ENCODE results near the gene TSPO2.

The TSPO2 gene

GRCh38 chr6:41051873-41052272 lies 9.6 kb downstream of the TSPO2 start:
- no peak for DNase-seq

- no peak for DNase-seq
Observed at GRCh38 chr6:41053041-41053440, 10.8 kb downstream of the TSPO2 start, which contains the start of gene APOBEC2. APOBEC2 (plus strand) TSS chr6:41053202; CDS start chr6:41053348, 146 bp downstream.

GRCh38 chr6:41054511-41054910 lies 12.2 kb downstream of the TSPO2 start:
- DNase-seq = no peak

- DNase-seq = no peak
Observed at GRCh38 chr6:41055149-41055548, 12.9 kb downstream of the TSPO2 start.

GRCh38 chr6:41056768-41057490 lies 14.7 kb downstream of the TSPO2 start:
- DNase-seq = no peak

- DNase-seq = no peak
Observed at GRCh38 chr6:41058783-41059181, 16.5 kb downstream of the TSPO2 start.

GRCh38 chr6:41059556-41059955 lies 17.3 kb downstream of the TSPO2 start:
- DNase-seq = no peak

- no peak for DNase-seq
Observed at GRCh38 chr6:41061196-41061726, 19.0 kb downstream of the TSPO2 start.

GRCh38 chr6:41062056-41062455 lies 19.8 kb downstream of the TSPO2 start:
- no peak for DNase-seq

GRCh38 chr6:41063884-41064285 lies 21.6 kb downstream of the TSPO2 start:
- no peak for DNase-seq

GRCh38 chr6:41064841-41065240 lies 22.6 kb downstream of the TSPO2 start:
- no peak for DNase-seq

- DNase-seq = no peak
Observed at GRCh38 chr6:41065550-41066026, 23.3 kb downstream of the TSPO2 start.

- peak; percentile 54 for DNase-seq
Observed at GRCh38 chr6:41066867-41067304, 24.6 kb downstream of the TSPO2 start.

GRCh38 chr6:41071501-41071922 lies 29.2 kb downstream of the TSPO2 start:
- no peak for DNase-seq

- DNase-seq = peak; percentile 100
Observed at GRCh38 chr6:41071923-41072835, 29.9 kb downstream of the TSPO2 start, which contains the start of gene OARD1. OARD1 (minus strand) TSS chr6:41072356; CDS start chr6:41071634, 722 bp downstream.

- peak; percentile 100 for DNase-seq
Observed at GRCh38 chr6:41072836-41073202, 30.6 kb downstream of the TSPO2 start, which contains the start of gene NFYA. NFYA (plus strand) TSS chr6:41072974; CDS start chr6:41079090, 6,116 bp downstream.

- peak; percentile 77 for DNase-seq
Observed at GRCh38 chr6:41073203-41073967, 31.1 kb downstream of the TSPO2 start.

- DNase-seq = no peak
Observed at GRCh38 chr6:41073968-41074691, 31.9 kb downstream of the TSPO2 start.

- no peak for DNase-seq
Observed at GRCh38 chr6:41074692-41075436, 32.6 kb downstream of the TSPO2 start.

- DNase-seq = no peak
Observed at GRCh38 chr6:41075651-41076626, 33.7 kb downstream of the TSPO2 start.
